Gastroesophageal sphincter (tissue), 3 donors: ENCODE measurements around the gene DAPK1.

Experiments used
- CTCF ChIP-seq, 4 experiments: fragments of 200-600 bp in 2 of 4; fragments of 450-650 bp in 2 of 4; sonication (generic) in 1 of 4; IDR thresholded peaks; one replicate each; pipeline ENCODE4 v1.5.1; 2017 to 2019; ENCODE audit warnings: antibody characterized with exemption in 4 of 4, mild to moderate bottlenecking in 2 of 4, moderate library complexity in 2 of 4
- EP300 ChIP-seq: sonication (generic); formaldehyde crosslinking; IDR thresholded peaks from one replicate; pipeline ENCODE4 v1.6.1; 2017; ENCODE audit warnings: antibody characterized with exemption, mild to moderate bottlenecking
- POLR2A ChIP-seq, 2 donors: fragments of 450-650 bp; IDR thresholded peaks; one replicate each; pipeline ENCODE4 v1.6.1; 2017; ENCODE audit warnings: antibody characterized with exemption in 2 of 2, mild to moderate bottlenecking in 2 of 2, moderate library complexity in 1 of 2
- POLR2AphosphoS5 ChIP-seq: sonication (generic); formaldehyde crosslinking; IDR thresholded peaks from one replicate; pipeline ENCODE4 v1.6.1; 2017; ENCODE audit warnings: antibody characterized with exemption

DNA sequence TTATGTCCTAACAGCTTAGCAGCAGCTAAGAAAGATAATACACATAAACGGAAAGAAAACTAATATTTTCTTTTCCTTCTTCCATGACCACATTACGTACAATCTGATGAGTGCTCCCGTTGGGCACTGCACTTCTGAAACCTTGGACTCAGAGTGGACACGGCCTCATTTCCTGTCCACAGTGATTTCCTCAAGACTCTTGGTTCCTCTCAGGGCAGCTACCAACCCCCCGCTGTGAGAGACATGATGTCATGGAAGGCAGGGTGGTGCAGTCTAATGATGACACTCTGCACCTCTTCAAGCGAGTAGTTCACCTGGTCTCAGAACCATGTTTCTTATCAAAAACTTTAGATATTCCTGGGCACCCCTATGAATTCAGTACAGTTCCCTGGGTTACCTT lies 159.5 kb downstream of the DAPK1 start:
- TF ChIP-seq CTCF (IDR thresholded peaks at IDR 0.05) = no peak
- TF ChIP-seq POLR2AphosphoS5 = no peak
- TF ChIP-seq POLR2A (IDR thresholded peaks at IDR 0.05) = no peak
- no peak for TF ChIP-seq EP300
